ENCODE data around the gene TMEM179. TPM values are rescaled to one million over a fixed set of nuclear protein-coding genes. Genes with fewer than 3 reads are reported as not detected.

TMEM179 gene
- total RNA-seq, 1 experiment from 2014 or later = 11.4 TPM

DNA sequence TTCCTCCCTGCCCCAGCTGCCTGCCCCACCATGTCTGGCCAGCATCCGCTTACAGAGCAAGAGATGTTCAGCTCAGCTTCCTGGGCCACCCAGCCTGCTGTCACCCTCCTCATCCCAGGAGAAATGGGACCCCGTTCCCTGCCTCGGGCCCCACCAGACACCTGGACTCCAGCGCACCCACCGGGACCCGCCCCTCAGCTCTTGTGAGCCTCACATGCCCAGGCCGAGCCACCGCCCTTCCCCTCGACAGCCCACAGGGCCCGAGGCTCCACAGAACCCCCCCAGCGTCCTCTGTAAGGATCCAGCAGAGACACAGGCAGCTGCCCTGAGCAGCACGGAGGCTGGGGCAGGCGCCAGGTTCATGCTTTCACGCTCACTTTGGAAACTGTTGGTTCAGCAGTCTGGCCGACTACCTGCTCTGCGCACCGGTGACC is 43.4 kb downstream of the TMEM179 start:
- Mint-ChIP-seq H3K4me1 (peaks cover 0 to 5% of the 10 kb centered on the region in 2 experiments; a peak in 1 of 4 replicates), H3K36me3 (ENCODE audit: insufficient read depth in 1 of 3, low read depth in 3 of 3) (no peaks in the 10 kb centered on the region), H3K4me3 (no peak overlapping the region), H3K27me3 (ENCODE audit: low read depth) (peaks cover 4% of the 10 kb centered on the region), H3K9me3 (no peaks in the 10 kb centered on the region; a peak in 1 of 5 replicates), H3K27ac (peak overlapping the region in 1 of 3 experiments; percentile 74; a peak in 1 of 7 replicates)
- Histone ChIP-seq H3K14ac (ENCODE audit: insufficient read depth, low read length) (no peak overlapping the region), H3K56ac (ENCODE audit: insufficient read length, low read depth, low read length) (no peak overlapping the region), H2BK20ac (ENCODE audit: low read depth, low read length, poor library complexity, severe bottlenecking) (no peak overlapping the region), H4K91ac (ENCODE audit: insufficient read length, low read depth, low read length) (no peak overlapping the region), H4K8ac (replicated peaks; ENCODE audit: insufficient read length, low read depth, low read length) (no peak overlapping the region), H3K9ac (ENCODE audit: extremely low read depth, insufficient read length, low read length) (no peak overlapping the region), H3K23me2 (ENCODE audit: insufficient read length, low read depth, low read length, poor library complexity, severe bottlenecking) (no peaks in the 10 kb centered on the region), H3K79me2 (ENCODE audit: insufficient read depth, low read length) (no peaks in the 10 kb centered on the region), H3K4ac (ENCODE audit: low read depth, low read length) (no peak overlapping the region), H3K18ac (ENCODE audit: insufficient read length, low read depth, low read length) (no peak overlapping the region), H4K20me1 (ENCODE audit: control insufficient read depth, insufficient read depth, insufficient read length) (no peaks in the 10 kb centered on the region), H3K4me2 (ENCODE audit: insufficient read depth, insufficient read length, low read length) (no peak overlapping the region), H3K27me3 (ENCODE audit: insufficient read depth, low read length) (no peaks in the 10 kb centered on the region), H3K9me3 (ENCODE audit: control insufficient read depth, low read depth, low read length) (no peaks in the 10 kb centered on the region), H2AK5ac (ENCODE audit: insufficient read length, low read length) (no peak overlapping the region), H2AFZ (ENCODE audit: low read length) (no peak overlapping the region), H3T11ph (ENCODE audit: low read length) (no peak overlapping the region), H2BK120ac (ENCODE audit: low read depth, low read length, poor library complexity, severe bottlenecking) (no peak overlapping the region), H2BK5ac (ENCODE audit: insufficient read length, low read length) (no peak overlapping the region), H2BK12ac (ENCODE audit: insufficient read length, low read depth, low read length) (no peak overlapping the region), H3K4me1 (ENCODE audit: insufficient read depth, low read length) (no peaks in the 10 kb centered on the region), H4K5ac (ENCODE audit: insufficient read length, low read depth, low read length) (no peak overlapping the region), H2BK15ac (ENCODE audit: low read depth, low read length) (no peak overlapping the region), H3K23ac (ENCODE audit: insufficient read length, low read depth, low read length) (no peak overlapping the region), H3K79me1 (ENCODE audit: insufficient read depth, low read depth, low read length, poor library complexity, severe bottlenecking) (no peaks in the 10 kb centered on the region), H3K27ac (ENCODE audit: insufficient read length, low read depth, low read length) (no peak overlapping the region)
- no CpG with 5 or more reads among the region's 17 CpGs for WGBS (ENCODE audit: extremely low coverage, insufficient read length, low lambda C conversion rate)
- DNase-seq = no peak
- TF ChIP-seq, protein P1, sequence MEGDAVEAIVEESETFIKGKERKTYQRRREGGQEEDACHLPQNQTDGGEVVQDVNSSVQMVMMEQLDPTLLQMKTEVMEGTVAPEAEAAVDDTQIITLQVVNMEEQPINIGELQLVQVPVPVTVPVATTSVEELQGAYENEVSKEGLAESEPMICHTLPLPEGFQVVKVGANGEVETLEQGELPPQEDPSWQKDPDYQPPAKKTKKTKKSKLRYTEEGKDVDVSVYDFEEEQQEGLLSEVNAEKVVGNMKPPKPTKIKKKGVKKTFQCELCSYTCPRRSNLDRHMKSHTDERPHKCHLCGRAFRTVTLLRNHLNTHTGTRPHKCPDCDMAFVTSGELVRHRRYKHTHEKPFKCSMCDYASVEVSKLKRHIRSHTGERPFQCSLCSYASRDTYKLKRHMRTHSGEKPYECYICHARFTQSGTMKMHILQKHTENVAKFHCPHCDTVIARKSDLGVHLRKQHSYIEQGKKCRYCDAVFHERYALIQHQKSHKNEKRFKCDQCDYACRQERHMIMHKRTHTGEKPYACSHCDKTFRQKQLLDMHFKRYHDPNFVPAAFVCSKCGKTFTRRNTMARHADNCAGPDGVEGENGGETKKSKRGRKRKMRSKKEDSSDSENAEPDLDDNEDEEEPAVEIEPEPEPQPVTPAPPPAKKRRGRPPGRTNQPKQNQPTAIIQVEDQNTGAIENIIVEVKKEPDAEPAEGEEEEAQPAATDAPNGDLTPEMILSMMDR (conservative IDR thresholded peaks at IDR 0.05) = no peak

Measured in H9 (cell line).